ENCODE measurements around the gene PCGF3.
"Not testable (repeated sequence)": the region's sequence is repeated elsewhere in the genome, so short reads cannot be mapped to it uniquely, and the experiment has no call there.

The PCGF3 gene

DNA sequence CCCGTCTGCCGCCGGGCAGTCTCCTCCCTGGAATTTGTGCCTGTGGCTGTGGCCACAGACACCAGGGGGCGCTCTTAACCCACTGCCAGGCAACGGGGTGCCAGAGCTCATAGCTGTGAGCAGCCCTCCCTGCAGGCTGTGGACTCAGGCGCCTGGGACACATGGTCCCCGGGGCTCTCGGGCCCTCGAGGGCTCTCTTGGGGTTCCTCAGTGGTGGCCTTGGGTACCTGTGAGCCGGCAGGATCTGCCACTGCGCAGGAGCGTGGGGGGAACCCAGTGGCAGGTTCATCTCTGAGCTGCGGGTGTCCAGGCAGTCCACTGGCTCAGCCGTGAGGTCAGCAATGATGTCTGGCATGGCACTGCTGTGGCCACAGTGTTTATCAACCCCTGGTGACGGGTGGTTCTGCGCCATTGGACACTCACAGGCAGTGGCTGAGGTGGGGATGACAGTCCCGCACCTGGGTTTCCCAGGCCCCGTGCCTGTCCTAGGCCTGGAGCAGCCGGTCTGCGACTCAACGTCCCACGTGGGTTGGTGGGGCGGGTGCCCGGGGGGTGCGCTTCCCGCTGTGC, 37.2 kb downstream of the PCGF3 start:
- DNase-seq = no peak

DNA sequence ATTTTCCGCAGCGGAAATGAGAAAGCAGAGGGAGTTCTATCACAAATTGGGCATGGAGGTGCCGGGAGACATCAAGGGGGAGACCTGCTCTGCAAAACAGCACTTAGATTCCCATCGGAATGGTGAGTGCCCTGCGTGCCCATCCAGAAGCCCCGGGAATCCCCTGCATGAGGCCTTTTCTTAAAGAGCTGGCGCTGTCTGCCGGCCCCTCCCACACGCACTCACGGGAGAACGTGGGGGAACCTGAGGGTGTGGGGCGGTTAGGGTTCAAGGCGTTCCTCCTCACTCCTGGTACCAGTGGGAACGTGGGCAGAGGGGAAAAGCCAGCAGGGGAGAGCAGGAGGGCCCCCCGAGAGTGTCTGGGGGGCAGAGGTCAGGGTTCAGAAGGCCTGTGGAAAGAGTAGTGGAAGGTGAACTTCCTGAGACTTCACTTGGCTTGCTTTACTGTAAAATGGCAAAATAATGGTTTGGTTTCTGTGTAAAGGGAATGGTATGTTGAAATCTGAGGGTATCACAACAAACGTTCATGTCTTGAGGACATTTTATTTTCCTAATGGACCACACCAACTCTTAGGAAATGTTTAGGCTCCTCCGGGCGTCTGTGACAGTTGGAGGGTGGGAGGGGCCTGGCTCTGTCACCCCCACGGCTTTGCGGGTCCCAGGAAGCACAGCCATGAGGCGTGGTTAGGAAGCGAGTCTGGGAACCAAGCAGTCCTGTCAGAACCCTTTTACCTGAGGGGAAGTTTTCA, 38.0 kb downstream of the PCGF3 start:
- no peak for DNase-seq

DNA sequence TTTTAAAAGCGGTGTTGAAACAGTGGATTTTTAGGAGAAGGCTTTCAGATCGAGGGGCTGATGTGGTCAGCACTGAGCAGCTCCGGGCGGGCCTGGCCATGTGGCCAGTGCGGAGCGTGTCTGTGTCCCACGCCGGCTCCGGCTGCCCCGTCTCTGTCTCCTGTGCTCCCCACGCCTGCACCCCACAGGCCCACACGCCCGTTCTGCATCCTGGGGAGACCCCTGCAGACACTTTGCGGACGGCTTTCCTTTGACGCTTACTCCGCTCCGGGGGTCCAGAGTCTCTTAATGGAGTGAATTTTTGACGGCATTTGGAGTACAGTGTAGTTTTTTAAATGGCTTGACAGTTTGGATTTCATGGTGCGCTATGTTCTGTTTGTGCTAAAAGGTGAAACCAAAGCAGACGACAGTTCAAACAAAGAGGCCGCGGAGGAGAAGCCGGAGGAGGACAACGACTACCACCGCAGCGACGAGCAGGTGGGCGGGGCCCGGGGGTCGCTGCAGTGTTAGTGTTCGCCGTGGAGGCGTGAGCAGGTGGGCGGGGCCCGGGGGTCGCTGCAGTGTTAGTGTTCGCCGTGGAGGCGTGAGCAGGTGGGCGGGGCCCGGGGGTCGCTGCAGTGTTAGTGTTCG, 38.7 kb downstream of the PCGF3 start:
- DNase-seq = no peak

DNA sequence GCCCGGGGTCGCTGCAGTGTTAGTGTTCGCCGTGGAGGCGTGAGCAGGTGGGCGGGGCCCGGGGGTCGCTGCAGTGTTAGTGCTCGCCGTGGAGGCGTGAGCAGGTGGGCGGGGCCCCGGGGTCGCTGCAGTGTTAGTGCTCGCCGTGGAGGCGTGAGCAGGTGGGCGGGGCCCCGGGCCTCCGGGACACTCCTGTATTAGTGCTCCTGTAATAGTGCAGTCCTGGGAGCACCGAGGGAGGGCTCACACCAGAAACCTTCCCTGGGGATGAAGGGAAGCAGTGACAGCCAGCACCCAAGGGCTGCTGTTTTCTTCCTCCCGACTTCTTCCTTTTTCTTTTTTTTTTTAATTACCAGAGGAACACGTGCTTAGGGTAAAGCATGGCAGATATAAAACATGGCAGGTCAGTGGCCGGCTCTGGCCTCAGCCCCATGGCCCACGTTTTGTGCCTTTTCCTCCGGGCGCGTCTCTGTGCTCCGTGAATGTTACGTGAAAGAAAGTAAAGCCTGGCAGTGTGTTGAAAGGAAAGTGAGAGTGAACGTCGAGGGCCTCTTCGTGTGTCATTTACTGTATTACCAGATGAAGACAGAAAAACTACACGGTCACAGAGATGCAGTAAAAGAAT, 42.0 kb downstream of the PCGF3 start:
- DNase-seq = no peak

DNA sequence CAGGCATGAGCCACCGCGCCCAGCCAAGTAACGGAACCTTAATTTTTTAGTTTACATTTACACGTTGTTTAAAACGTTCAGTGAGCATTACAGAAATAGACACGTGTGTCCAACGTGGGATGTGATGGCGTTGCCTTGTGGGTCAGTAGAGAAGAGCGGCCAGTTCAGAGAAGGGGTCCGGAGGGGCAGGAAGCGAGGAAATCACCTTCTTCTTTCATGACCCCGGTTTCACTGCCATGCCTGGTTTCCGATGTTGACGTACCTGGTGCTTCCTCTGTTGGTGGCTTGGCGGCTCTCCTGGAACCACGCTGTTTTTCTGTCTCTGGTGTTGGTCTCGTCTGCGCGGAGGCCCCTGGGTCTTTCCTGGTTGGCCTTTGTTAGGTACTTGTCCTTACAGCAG, 42.8 kb downstream of the PCGF3 start:
- no peak for DNase-seq

DNA sequence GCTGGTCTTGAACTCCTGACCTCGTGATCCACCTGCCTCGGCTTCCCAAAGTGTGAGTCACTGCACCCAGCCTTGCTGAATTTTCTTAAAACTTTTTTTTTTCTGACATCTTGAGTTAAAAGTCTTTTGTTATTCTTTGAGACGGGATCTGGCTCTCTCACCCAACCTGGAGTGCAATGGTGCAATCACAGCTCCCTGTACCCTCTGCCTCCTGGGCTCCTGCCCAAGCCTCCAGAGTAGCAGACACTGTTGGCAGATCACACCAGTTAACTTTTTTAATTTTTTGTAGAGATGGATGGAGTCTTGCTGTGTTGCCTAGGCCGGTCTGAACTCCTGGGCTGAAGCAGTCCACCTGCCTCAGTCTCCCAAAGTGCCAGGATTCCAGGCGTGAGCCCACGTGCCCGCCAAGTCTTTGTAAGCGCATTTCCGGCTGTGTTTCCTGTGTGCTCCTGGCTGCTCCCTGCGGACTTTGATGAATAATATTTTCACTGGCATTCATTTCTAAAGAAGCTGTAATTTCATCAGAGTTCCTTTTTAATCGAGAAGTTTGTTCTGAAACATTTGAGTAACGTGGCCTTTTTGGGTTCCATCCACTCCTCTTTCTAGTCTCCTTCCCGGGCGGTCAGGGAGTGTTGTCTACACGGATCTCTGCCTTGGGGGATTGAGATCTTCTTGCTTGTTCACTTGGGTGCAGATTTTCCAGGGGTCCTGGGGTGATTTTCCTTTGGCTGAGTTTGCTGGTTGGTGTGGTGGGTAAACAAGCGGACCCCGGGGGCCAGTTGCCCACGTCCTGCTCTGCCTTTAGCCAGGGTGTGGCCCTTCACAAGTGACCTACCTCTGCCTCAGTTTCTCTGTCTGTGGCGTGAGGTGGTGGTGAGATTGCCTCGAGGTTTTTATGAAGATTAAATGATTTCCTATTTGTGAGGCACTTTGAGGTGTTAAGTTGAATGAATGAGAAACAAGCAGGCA, 44.4 kb downstream of the PCGF3 start:
- no peak for DNase-seq

DNA sequence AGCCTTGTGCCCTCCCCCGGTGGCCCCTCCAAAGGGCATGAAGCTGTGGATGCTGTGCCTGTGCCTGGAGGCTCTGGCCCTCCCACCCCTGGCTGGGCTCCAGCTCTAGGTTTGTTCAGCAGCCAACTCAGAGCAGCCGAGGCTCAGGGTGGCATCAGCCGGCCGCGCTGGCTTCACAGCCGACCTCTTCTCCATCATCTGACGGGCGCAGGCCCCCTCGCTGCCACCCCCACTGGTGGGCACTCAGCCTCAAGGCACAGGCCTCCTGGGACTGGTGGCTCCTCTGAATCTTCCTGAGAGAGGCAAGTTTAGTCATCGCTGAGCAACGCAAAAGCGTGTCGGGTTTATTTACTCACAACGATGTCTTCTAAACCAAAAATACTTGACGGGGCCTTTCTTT, 46.0 kb downstream of the PCGF3 start:
- no peak for DNase-seq

DNA sequence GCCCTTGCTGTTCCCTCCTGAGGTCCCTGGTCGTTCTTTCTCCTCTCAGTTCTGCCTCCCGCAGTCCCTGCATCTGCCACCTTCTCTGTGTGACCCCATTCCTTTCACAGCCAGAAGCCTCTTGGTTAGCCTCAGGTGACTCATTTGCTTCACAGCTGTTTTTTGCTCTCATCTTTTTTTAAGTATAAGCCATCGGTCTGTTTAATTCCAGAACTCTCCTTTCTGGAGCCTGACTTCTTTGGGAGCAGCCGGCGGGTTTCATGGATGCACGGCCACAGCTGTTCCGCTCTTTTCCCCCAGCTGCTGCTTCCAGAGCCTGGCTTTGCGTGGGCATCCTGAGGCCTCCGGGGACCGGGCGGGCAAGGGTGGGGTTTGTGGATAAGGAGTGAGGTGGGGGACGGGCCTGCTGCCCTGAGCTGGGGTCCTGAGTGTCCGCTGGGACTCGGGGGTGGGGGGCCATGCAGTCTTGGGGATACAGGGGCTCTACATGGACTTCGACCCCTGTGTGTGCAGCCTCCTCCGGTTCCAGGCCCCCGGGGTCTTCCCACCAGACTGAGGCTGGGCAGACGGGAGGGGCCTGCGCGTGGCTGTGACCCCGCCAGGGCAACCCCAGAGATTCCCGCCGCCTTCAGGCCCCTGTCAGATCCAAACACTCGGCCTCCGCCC, 46.7 kb downstream of the PCGF3 start:
- DNase-seq = no peak

DNA sequence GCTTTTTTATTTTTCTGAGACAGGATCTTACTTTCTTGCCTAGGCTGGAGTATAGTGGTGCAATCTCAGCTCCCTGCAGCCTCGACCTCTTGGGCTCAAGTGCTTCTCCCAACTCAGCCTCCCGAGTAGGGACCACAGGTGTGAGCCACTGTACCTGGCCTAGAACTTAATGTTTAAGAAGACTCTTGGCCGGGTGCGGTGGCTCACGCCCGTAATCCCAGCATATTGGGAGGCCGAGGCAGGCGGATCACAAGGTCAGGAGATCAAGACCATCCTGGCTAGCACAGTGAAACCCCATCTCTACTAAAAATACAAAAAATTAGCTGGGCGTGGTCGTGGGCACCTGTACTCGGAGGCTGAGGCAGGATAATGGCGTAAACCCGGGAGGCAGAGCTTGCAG, 47.6 kb downstream of the PCGF3 start:
- not testable (repeated sequence) for DNase-seq

DNA sequence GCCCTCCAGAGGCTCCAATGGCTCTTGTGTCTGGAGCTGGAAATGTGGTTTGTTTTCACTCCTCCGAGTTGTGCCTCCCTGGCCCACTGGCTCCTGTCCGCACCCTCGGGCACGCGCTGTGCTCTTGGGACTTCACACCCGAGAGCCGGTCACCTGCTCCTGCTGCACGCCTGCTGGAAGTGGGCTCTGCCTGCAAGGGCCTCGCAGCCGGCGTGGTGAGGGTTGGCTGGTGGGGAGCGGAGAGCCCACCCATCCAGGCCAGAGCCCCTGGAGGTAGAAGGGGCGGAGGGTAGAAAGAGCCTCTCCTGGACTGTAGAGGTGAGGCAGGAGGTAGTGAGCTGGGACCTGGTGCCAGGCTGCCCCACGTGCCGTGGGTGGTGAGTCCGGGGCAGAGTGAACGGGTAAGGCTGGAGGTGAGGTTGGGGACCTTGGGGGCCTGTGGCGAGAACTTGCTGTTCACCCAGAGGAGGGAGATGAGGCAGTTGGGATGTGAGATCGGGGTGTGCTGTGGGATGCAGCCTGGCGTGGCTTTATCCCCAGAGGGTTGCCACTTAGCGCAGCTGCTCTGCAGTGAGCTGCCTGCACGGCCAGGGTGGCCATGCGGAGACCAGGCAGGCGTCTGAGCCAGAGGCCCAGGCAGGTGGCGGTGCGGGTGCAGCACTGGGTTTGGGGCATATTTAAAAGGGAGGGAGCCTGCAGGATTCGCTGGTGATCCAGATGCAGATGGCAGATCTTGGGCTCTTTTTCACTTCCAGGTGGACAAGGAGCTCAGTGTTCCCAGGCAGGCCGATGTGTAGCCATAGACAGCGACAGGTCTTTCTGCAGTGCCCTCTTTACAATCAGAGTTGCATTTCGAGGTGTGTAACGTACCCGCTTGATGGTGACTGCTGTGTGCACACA, 48.8 kb downstream of the PCGF3 start:
- no peak for DNase-seq

DNA sequence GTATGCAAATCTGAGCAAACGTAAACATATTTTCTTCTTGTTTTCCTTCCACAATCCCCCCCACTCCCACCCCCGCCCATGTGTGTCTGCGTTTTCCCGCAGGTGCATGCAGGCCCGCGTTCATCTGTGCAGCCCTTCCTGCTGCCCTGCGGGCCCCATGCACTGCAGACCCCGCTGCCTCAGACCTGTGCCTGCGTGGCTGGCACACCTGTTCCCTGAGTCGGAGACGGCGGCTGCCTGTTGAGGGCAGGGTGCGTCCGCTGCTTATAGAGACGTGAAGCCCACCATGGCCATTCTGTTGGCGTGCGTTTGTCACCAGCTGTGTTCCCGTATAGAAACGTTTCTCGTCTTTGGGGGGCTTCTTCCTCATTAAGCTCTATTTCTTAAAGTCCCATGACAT, 51.5 kb downstream of the PCGF3 start:
- no peak for DNase-seq

DNA sequence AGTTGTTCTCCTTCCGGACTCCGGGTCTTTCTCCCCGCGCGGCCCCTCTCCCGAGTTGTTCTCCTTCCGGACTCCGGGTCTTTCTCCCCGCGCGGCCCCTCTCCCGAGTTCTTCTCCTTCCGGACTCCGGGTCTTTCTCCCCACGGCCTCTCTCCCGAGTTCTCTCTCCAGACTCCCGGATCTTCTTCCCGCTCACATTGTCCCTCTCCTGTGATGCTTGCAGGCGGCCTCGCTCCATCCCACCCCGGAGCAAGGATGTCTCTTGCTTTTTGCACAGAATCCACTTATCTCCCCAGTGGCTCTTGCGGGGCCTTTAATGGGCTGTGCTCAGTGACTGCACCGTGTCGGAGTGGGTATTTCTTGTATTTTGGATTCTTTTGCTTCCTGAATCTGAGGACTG, 54.2 kb downstream of the PCGF3 start:
- not testable (repeated sequence) for DNase-seq

DNA sequence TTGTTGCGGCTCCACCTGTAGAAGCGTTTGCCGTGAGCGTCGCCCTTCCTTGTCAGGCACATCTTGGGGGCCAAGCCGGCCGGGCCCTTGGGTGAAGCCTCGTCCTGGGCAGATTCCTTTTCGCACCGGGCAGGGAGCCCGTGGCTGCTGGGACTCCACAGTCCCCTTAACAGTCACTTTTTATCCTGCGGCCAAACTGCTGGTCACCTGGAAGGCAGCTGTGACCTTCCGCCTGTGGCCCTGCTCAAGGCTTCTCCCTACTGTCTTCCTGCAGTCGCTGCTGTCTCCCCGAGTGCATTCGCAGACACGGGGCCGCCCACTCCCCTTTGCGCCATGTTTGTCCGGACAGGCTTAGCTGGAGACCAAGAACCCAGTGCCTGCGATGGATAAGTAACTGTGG, 55.0 kb downstream of the PCGF3 start:
- no peak for DNase-seq

DNA sequence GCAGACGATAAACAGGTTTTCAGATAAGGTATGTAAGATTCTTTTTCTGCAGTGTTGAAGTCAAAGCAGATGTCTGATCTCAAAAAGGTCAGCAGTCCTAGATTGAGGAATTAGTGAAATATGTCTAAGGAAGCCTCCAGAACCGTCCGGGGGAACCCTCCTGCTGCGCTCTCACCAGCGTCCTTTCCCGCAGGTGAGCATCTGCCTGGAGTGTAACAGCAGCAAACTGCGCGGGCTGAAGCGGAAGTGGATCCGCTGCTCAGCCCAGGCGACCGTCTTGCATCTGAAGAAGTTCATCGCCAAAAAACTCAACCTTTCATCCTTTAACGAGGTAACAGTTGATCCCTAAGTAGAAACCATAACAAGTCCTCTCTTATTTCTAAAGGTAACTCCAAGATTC, 55.5 kb downstream of the PCGF3 start:
- no peak for DNase-seq

DNA sequence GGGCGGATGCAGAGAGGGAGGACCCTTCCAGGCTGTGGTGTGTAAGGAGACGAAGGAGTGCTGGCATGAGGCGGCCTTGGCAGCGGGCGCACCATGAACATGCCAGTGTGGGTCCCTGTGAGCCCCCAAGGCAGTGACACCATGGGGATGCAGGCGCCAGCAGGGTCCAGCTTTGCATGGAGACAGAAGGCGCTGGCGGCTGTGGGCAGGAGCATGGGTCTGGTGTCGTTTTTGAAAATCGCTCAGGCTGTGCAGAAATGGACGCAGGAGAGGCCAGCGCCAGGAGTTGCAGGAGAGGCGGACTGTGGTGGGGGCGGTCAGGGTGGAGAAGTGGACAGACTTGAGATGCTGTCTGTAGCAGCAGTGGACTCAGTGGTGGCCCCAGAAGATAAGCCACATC, 56.1 kb downstream of the PCGF3 start:
- no peak for DNase-seq

DNA sequence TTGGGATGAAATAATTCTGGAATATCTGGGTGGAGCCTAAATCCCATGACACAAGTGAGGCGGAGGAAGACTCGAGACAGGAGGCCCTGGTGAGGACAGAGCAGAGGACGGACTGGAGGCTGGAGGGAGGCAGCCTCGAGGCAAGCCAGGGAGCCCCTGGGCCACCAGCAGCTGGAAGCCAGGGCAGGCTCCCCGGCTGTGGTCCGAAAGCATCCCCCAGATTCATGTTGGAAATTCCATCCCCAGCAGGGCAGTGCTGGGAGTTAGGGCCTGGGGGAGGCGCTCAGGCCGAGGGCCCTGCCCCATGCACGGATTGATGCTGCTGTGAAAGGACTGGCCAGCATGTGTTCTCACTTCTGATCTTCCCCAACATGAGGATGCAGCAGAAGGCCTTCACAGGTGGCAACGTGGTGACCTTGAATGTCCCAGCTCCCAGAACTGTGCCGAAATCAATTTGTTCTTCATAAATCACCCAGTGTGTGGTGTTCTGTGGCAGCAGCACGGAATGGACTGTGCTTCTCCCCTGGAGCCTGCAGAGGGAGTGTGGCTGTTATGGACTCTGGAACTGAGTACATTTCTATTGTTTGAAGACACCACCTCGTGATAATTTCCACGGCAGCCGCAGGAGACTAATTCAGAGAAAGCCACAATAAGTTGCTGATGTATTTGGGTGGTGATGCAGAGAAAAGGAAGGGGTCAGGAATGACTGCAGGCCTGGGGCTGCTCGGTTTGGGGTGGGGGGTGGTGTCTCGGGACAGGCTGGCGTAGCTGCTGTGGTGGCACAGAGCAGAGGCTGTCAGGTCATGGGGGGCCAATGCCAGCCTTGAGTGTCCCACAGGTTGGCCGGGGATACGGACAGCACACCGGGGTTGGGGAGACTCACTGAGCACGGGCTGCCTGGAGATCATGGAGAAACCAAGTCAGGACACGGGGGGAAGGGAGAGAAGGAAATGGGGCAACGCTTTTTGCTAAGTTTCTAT, 56.9 kb downstream of the PCGF3 start:
- DNase-seq = no peak

DNA sequence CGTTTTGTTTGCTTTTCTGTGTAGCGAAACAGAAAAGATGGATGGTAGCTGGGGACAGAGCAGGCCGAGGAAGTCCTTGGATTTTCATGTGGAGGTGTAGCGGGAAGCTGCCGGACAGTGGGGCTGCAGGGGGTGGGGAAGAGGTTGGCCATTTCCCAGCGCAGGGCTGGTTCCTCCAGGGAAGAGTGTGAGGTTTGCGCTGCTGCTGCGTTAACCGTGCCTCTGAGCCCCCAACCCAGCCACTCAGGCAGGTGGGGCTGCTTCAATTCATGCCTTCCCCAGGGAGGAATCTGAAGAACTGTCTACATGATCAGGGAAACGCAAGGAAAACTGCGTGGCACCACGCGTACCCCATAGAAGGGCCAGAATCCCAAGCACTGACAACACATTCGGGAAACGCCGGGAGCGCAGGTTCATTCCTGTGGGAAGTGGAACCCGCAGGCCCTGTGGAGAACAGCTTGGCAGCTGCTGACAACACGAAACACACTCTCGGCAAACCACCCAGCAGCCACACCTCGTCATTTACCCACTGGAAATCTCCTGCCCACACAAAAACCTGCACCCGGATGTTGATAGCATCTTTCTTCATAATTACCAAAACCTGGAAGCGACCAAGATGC, 57.7 kb downstream of the PCGF3 start:
- no peak for DNase-seq

DNA sequence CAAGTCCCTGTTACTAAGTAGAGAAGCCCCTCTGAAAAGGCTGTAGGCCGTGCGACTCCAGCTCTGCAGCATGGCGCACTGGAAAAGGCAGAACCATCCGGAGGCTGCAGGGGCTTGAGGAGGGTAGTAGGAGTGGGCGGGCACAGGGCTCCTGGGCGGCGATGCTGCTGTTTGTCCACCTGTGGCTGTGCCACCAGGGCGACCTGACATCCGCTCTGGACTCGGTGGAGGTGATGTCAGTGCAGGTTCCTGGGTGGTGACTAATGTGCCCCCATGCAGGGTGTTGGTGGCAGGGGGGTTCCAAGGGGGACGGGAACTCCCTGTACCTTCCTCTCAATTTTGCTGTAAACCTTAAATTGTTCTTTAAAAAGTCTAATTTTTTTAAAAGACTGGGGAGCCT, 58.3 kb downstream of the PCGF3 start:
- DNase-seq = no peak

DNA sequence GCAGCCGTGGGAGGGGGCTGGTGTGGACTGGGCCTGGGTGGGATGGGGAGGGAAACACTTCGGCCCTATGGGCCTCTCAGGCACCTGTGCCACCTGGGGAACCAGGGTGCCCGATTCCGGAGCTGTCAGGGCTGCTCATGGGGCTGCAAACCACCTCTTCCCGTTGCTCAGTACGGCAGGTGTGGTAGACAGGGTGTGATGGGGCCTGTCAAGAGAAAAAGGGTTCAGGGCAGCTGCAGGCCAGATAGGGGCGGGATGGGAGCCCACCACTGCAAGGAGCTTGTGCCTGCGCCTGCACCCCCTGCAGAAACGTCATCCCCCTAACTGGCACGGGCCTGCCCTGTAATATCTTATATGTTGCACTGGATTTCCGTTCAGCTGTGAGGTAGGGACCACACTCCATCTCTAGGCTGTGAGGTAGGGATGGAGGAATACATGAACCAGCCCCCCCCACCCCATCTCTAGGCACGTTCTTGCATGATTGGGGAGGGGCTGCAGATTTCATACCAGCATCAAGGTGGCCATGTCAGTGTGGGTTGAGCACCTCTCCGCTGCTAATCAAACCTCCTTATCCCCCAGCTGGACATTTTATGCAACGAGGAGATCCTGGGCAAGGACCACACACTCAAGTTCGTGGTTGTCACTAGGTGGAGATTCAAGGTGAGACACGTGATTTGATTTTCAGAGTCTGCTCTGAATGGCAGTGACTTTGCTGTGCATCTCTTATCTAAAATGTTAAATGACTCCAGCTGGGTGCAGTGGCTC, 59.0 kb downstream of the PCGF3 start:
- no peak for DNase-seq
